Measurements from ENCODE around the gene MED12L.

The MED12L gene

GRCh38 chr3:151204530-151205402 lies 119.3 kb downstream of the MED12L start:
- TF ChIP-seq CTCF (IDR thresholded peaks at IDR 0.05; ENCODE audit: insufficient read depth, low read depth, low read length, missing control alignments): no peak
- no peak overlapping the region for H3K4me3 ChIP-seq (ENCODE audit: low read length)
- DNase-seq (ENCODE audit: low read depth): no peak

DNA sequence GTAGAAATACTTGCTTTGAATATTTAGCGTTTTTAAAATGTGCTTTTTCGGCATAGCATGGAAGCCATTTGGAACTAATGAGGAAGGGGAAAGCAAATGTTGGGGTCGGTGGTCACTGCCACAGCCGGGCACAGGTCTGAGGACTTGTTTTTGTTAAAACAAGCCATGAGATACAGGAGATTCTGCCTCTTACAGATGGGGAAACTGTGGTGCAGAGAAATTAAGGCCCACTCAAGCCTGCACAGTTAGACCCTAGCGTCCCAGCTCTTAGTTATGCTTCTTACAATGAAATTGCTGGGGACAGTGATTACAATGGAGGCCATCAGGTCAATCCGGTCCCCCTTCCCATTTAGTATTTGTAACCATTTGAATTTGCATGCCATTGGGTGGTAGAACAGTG lies 120.0 kb downstream of the MED12L start:
- DNase-seq (ENCODE audit: low read depth): no peak
- no peak overlapping the region for H3K4me3 ChIP-seq (ENCODE audit: low read length)
- no peak for TF ChIP-seq CTCF (IDR thresholded peaks at IDR 0.05; ENCODE audit: insufficient read depth, low read depth, low read length, missing control alignments)

DNA sequence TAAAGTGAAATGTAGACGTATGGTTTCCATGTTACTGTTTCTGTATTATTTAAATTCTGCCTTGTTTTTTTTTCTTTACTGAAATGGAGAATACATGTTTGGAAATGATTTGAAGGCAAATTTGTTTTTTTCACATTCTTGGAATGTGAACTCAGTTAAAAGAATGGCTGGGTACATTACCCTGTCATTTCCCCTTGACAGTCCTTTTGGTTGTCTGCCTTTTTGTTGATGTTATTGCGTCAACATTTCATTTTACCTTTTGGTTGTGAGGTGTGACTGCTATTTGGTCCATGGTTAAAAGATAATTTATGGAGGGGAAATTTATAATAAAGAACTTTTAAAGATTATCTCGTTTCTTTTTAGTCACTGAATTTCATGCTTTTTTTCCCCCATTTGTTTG lies 120.7 kb downstream of the MED12L start:
- TF ChIP-seq CTCF (IDR thresholded peaks at IDR 0.05; ENCODE audit: insufficient read depth, low read depth, low read length, missing control alignments): no peak
- no peak overlapping the region for H3K4me3 ChIP-seq (ENCODE audit: low read length)
- no peak for DNase-seq (ENCODE audit: low read depth)

GRCh38 chr3:151209654-151210053 lies 124.2 kb downstream of the MED12L start:
- DNase-seq (ENCODE audit: low read depth): no peak

DNA sequence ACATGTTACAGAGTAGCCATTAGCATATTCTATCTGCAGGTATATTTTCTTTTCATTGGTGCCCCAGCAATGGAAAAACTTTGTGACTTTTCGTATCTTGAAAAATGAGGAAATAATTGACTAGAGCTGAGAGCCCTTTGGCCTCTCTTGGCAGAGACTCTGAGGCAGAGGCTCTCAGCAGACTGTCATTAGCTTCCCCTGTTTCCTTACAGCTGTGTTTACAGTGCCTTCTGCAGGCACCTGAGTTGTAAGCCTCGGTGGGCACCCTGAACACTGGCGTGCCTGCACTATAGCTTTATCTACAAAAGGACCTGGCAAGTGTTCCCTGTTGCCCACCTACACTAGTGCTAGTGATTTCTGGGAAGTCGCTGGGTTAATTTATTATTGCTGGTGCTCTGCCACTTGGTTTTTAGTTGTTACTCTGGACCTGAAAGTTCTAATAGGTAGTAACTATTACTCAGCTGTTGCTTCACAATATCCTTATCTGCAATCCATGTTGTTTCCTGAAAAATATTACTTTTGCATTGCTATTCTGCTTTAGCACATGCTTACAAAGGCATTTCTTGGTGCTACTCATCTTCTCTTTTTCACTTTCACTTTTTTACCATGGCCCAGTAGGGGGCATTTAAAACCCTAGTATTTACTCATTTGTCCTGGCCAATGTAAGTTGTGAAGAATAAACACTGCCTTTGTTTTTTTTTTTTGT lies 125.4 kb downstream of the MED12L start:
- no peak overlapping the region for H3K4me3 ChIP-seq (ENCODE audit: low read length)
- no peak for DNase-seq (ENCODE audit: low read depth)
- TF ChIP-seq CTCF (IDR thresholded peaks at IDR 0.05; ENCODE audit: insufficient read depth, low read depth, low read length, missing control alignments): no peak

More at GRCh38 chr3:151209654-151210053, 124.2 kb downstream of the MED12L start:
- no peak overlapping the region for H3K4me3 ChIP-seq (ENCODE audit: low read length)
- no peak for TF ChIP-seq CTCF (IDR thresholded peaks at IDR 0.05; ENCODE audit: insufficient read depth, low read depth, low read length, missing control alignments)

DNA sequence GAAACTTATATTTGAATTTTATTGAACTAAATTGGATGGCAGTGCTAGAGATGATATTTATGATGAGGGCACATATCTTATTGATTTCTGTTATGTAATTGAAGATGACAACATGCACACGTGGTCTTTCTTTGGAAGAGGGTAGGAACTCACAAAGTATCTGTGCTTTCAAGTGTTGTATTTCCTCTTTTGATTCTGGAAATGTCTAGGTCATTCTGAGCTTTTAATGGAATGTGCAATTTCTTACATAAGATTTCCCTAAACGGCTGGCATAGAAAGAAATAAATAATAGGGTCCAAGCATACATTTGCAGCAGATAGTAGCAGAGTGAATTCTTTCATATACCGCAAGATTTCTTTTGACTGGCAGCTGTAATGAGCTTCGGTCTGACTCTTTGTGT lies 127.7 kb downstream of the MED12L start:
- no peak for TF ChIP-seq CTCF (IDR thresholded peaks at IDR 0.05; ENCODE audit: insufficient read depth, low read depth, low read length, missing control alignments)
- H3K4me3 ChIP-seq (ENCODE audit: low read length): no peak overlapping the region
- no peak for DNase-seq (ENCODE audit: low read depth)

Data from epithelial cell of esophagus (primary cell).